ENCODE measurements around the gene RORC.
"Not testable (repeated sequence)": the region's sequence is repeated elsewhere in the genome, so short reads cannot be mapped to it uniquely, and the experiment has no call there.

The RORC gene

DNA sequence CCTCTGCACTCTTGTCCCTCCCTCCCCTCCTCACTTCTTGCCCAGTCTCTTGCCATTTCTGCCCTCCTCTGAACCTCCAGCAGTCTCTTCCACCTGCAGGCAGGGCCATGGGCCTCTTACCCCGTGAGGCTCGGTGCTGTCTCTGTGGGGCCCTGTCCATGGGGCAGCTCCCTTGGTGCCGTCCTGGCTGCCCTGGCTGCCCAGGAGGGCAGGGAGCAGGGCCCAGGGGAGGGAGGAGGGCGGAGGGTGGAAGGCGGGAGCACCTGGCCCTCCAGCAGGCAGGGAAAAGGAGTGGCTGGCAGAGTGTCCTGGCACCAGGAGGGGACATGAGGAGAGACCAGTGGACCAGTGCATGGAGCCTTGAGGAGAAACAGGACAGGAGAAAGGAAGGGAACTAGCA lies at the start of gene RORC:
Gene RORC, minus strand, starts transcription at position 198 of the 400 bp plus-strand sequence. Its CDS starts 38 bp downstream, at position 160.
- no peak for DNase-seq

DNA sequence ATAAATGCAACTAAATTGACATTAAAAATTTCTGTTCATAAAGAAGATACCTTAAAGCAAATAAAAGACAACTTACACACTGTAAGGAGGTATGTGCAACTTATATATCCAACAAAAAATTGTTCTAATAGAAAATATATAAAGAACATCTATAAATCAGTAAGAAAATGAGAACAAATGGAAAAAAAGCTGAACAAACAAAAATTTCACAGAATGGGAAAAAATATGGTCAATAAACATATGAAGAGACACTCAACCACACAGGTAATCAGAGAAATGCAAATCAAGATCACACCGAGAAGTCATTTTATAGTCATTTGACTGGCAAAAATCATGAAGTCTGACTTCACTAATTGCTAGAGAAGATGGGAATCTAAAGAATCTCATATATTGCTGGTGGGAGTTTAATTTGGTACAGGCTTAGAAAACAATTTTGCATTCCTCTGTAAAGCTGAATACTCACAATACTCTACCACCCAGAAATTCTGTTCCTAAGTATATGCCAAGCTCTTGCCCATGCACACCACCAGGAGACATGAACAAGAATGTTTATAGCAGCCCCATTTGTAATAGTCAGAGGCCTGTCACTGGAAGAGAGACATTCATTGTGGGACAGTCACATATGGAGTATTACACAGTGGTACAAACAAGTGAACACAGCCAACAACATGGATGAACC lies 44.0 kb upstream of the RORC start:
- no peak for DNase-seq

DNA sequence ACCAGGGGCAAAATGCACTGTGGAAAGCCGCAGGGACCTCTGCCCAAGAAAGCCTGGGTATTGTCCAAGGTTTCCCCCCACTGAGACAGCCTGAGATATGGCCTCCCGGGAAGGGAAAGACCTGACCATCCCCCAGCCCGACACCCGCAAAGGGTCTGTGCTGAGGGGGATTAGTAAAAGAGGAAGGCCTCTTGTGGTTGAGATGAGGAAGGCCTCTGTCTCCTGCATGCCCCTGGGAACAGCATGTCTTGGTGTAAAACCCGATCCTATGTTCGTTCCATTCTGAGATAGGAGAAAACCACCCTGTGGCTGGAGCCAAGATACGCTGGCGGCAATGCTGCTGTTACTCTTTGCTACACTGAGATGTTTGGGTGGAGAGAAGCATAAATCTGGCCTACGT lies 41.2 kb upstream of the RORC start:
- DNase-seq = not testable (repeated sequence)

DNA sequence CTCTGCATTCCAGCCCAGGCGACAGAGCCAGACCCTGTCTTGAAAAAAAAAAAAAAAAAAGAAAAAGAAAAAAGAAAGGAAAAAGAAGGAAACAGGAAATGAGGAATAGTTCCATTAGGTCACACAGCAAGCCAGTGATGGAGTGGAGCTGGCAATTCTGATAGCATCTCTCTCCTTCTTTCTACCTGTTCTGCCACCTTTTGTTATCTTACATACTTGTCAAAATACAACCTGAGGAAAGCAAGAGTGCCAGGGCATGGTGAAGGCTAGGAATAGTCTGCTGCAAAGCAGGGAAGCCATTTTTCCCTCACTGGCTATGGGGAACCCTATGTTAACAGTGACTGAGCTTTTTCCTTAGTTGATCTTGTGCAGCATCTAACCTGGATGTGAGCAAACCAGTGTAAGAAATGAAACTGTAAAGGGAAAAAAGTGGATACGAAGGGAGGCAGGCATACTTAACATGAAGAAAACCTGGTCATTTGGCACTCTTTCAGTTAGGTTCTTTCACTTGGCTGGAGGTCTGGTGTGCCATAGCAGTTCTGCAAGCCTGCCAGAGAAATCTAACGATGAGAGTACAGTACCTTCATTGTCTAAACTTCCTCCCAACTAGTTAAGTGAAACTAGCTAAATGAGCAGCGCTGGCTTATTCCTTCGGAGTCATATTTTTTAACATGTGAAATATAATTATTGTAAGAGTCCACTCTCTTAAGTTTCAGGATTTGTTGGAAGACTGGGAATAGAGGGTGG lies 39.9 kb upstream of the RORC start:
- no peak for DNase-seq

DNA sequence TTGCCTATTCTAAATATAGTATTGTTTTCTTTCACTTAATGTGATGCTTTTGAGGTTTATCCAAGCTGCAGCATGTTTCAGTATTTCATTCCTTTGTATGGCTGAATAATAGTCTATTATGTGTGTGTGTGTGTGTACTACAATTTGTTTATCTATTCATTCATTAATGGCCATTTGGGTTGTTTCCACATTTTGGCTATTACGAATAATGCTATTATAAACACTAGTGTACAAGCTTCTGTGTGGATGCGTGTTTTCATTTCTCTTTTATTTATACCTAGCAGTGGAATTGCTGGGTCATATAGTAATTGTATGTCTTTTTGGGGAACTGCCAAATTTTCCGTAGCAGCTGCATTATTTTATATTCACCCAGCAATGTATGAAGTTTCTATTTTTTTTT lies 36.9 kb upstream of the RORC start:
- DNase-seq = no peak

DNA sequence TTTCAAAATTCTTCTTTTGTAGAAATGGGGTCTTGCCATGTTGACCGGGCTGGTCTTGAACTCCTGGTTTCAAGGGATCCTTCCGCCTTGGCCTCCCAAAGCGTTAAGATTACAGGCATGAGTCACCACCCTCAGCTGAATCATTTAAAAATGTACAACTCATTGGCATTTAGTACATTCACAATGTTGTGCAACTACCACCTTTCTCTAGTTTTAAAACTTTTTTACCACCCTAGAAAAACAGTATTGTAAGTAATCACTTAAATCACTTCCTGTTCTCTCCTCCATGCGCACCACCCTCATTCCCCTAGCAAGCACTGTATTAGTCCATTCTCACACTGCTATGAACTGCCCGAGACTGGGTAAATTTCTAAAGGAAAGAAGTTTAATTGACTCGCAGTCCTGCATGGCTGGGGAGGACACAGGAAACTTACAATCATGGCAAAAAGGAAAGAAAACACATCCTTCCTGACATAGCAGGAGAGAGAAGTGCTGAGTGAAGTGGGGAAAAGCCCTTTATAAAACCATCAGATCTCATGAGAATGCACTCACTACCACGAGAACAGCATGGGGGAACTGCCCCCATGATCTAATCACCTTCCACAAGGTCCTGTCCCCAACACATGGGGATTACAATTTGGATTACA lies 36.3 kb upstream of the RORC start:
- no peak for DNase-seq

DNA sequence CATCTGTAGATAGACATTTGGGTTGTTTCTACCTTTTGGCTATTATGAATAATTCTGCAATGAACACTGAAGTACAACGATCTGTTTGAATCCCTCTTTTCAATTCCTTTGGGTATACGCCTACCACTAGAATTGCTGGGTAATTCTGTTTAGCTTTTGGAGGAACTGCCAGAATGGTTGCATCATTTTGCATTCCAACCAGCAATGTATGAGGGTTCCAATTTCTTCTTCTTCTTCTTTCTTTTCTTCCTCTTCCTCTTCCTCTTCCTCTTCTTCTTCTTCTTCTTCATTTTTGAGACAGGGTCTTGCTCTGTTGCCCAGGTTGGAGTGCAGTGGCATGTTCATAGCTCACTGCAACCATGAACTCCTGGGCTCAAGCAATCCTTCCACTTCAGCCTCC lies 35.7 kb upstream of the RORC start:
- no peak for DNase-seq

DNA sequence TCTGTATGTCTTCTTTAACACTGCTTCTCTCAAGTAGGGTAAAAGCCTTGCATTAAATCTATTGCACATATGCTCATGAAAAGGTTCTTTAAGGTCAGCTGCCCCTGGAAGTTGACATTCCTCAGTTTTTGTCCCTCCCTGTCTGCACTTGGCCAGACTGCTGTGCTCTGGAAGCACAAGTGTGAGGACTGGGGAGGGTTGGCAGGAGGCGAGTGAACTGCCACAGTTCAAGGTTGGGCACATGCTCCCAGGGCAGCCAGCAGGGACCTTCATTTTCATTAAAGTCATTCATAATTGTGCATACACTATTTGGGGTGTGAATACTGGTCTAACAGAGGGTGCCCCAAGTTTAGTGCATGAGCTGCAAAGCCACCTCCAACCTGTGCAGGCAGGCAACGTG lies 32.8 kb upstream of the RORC start:
- DNase-seq = no peak

DNA sequence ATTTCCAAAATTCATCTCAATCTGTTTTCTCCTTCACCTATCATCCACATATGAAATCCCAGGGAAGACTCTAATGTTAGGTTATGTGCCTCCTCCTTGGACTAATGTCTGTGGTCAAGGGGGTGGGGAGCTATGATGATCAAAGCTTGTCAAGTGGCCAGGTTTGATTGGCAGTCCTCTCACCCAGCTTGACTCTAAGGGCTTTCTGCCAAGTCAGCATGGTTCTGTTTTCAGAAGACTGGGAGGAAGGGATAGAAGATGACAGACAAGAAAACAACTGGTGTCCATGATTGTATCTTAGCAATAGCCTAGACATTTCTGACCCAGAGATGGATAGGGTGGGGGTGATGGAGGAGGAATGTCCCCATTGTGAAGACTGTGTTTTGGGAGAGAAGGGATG lies 31.0 kb upstream of the RORC start:
- no peak for DNase-seq

DNA sequence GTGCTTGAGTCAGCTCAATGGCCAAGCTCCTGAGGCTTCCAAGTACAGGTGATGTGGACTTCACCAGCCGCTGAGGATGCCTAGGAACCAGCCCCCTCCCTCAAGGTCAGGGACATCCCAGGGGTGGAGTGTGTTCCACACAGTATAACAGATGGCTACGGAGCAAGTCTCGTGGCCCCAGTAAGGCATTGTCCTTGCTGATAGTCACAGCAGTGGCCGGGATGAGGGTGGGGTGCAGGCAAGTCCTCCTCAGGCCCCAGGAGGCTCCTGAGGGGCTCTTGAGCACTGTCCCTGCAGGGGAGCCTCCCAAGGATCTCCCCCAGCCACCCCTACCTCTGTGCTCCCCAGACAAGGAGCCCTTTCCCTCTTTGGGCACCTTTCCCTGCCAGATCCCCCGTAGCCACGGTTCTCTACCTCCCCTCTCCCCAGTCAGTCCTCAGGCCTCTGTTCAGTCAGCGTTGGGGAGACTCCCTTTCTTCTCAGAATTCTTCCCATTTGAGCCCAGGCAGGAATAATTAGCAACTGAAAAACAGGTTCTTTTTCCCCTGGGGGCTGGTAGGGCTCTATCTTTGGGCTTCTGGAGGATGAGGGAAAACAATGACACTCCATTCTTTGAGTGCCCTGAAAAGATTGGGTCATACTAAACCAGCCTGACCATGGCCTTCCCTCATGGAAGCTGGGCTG lies 29.0 kb upstream of the RORC start:
- DNase-seq = no peak

DNA sequence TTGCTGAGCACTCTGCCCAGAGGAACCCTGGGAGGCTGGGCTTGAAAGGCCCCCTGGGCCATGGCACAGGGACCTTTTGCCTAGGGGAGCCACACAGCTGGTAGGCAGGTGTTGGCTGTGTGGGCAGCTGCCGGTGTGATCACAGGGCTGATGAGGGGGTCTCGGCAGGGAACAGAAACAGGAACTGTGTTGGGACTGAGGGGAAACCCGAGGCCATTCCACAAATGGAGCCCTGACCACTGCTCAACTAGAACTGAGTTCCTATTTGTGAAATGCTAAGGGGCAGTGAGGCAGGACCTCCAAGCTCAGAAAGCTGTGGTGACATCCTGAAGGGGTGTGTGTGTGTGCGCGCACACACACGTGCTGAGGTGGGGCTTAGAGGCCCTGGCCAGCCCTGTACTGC lies 28.3 kb upstream of the RORC start:
- no peak for DNase-seq

DNA sequence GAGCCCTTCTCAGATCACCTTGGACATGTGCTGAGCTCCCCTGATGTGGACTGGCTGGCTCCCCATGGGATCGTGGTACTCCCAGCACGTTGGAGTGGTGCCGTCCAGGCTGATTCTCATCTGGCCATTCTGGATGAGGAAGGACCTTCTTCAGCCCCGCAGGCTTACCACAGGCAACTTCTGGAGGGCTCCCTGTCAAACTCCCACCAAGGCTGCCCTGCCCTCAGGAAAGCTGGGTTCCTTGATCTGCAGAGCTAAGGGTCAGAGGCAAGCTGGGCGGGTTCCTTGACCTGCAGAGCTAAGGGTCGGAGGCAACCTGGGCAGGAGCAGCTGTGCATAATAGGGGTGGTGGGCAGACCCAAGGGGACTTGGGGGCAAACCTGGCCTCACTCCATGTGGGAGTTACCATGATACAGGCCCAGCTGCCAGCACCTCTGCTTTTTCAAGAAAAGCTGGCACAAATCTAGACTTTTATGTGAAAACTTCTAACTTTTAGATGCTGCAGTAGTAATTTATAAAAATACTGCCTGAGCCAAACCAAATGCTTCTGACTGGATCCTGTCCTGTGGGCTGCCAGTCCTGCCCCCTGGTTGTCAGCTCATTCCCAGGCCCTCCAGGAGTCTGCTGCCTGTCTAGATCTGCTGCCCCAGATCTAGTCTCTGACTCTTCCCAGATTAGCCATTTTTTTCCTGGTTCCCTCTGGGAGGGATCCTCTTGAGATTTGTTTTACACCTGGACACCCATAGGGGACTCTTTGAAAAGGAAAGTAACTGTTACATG lies 27.5 kb upstream of the RORC start:
- DNase-seq = no peak

DNA sequence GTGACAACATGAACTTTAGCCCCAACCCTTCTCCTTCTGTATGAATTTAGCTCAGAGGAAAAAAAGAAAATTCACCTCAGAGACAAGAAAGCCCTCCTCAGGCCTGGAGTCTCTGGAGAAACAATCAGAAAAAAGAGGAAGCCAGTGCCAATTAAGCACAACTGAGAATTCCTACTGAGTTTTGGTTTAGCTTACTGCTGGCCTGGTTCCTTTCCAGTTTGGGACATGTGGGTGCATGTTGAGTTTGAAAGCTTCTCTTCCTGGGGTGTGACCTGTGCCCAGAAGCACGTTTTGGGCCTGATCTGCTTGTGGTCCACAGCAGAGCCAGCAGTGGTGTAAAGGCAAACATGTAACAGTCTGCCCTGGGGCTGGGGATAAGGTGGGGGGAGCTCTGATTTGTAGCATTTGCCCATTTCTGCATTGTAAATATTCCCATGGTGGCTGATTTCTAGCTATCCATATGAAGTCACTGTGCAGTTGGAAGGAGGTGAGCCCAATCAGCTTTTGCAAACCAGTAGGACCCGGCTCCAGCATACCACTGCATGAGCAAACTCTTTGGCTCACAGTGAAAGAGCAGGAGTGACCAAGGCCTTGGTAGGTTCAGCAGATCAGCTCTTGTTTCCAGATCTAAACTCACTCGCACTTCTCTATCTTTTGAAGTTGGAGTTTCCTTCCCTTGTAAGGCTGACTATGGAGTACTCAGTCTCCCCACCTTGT lies 26.6 kb upstream of the RORC start:
- DNase-seq = no peak

DNA sequence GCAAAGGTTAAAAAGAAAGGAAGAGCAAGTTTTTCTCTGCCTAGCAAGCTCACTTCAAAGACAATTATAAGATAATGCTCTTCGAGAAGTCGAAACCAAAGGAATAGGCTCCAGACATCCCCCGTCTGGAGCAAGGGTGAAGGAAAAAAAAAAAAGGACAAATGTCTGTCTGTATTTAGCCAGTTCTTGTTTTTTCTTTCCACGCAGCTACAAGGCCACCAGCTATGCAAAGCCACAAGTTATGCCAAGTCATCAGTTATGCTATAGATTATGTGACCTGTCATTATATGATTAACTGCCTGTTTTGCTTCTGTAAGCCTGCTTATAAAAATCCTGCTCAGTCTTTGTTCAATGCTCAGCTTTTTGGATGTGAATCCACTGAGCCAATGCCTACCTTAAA lies 24.3 kb upstream of the RORC start:
- no peak for DNase-seq

DNA sequence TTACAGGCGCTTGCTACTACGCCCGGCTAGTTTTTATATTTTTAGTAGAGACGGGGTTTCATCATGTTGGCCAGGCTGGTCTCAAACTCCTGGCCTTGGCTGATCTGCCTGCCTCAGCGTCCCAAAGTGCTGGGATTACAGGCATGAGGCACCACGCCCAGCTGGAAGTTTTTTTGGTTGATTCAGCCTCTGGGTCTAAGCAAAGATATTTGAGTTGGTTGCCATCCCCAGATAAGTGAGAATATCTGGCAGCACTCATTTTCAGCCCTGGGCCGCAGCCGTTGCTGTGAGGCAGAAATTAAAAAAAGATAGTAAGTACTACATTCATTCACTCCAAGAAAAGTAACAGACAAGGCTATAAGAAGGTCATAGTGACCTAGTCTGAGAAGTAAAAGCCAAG lies 23.9 kb upstream of the RORC start:
- not testable (repeated sequence) for DNase-seq

DNA sequence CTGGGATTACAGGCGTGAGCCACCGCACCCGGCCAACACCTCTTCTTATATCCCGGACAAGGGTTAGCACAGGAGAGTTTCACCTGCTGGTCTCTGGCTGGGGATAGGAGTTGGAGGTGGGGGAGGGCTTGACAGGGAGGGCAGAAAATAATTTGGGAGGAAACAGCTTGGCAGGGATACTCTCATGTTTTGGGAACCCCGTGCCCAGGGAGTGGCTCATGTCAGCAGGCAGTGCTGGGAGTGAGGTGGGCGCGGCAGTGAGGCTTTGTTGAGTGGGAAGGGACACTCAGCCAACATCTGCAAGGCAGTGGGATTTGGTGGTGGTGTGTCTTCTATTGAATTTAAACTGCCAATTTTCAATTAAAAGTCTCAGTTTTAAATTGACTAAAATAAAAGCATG lies 23.1 kb upstream of the RORC start:
- DNase-seq = no peak

DNA sequence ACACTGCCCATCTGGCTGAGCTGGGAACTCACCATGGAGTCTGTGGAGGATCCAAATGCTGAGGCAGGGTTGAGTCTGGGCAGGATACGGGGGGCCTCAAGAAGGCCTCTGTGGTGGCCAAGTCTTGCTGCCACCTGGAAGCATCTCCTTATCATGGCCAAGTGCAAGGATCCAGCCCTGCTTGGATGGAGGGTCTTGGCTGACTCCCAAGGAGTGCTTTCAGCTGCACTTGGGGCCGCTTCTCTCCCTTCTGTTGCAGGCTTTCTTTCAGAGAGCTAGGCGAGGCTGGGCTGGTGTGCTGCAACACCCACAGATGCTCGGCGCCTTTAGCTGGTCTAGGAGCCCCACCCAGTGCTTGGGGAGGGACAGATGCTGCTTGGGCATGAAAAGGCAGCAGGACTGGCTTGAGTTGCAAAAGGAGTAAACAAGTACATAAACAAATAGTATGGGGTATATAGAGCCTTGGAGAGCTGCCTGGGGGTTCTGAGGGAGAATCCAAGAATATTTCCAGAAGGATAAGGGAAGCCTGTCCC lies 21.9 kb upstream of the RORC start, which contains the start of gene THEM5:
Gene THEM5, minus strand, starts transcription at position 302 of the 533 bp plus-strand sequence. Its CDS starts 147 bp downstream, at position 155.
- DNase-seq = no peak

DNA sequence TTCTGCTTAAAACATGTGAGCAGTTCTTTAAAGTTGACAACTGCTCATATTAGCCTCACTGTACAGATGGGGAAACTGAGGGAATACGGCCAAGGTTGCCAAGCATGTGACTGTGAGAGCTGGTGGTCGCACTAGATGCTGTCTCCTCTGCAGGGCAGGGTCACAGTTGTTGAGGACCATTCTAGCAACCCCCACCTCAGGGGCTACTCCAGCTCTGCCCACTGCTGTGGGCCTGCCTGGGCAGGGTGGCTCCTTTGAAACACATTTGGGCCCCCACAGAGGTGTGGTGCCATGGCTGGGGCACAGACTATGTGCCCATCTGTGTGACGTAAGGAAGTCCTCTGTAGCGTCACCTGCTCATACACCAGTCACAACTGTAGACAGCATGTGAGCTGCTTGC lies 21.1 kb upstream of the RORC start:
- no peak for DNase-seq

DNA sequence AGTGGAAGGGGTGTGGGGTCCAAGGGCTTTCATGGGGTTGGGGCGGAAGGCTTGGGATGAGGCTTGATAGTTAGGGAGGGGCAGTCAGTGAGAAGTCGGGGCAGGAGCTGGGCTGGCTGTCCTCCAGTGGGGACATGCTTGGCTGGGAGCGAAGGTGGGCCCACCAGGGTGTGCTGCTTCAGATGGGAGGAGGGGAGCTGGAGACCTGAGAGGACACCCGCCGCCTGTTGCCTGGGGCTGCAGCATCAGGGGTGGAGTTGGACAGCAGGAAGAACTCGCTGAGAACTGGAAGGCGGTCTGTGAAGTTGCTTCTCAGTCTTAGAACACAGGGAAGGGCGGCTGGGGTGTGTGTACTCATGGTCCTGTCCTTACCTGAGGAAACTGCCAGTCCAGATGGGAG lies 20.3 kb upstream of the RORC start:
- no peak for DNase-seq

DNA sequence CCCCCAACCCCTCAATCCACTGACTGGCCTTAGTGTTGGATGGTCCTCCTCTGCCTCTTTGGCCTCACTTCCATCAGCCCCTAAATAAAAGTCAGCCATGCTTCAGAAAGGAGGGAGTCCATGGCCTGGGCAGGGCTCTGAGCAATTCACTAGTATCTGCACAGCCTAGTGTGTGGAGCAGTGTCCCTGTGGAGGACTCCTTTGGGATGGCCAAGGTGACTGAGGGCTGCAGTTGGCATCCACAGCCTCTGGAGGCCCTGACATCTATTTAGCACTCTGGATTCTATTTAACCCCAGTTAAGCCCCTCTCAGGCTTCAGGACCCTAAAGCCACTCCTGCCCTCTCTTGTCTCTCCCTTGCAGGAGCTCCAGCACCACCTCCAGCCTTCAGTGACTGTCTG lies 18.3 kb upstream of the RORC start:
- DNase-seq = no peak

DNA sequence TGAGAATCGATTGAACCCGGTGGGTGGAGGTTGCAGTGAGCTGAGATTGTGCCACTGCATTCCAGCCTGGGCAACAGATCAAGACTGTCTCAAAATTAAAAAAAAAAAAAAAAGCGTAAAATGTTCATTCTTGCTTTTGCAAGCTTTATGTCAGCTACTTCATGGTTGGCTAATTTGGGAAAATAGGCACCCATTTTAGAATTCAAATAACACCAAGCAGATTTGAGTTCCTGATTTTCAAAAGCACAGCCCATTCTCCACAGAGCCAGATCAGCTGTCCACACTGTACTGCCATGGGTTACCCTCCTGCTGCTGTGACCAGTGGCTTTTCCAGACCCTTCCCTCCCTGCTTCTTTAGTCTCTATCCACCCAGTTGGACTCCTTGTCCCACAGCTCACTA lies 17.5 kb upstream of the RORC start:
- DNase-seq = no peak

All from NCI-H187 (cell line).